ENCODE measurements around the gene SLC7A5. TPM values are rescaled to one million over a fixed set of nuclear protein-coding genes. Genes with fewer than 3 reads are reported as not detected.

The SLC7A5 gene
- total RNA-seq, 1 donor from 2014 or later, result 127 TPM

DNA sequence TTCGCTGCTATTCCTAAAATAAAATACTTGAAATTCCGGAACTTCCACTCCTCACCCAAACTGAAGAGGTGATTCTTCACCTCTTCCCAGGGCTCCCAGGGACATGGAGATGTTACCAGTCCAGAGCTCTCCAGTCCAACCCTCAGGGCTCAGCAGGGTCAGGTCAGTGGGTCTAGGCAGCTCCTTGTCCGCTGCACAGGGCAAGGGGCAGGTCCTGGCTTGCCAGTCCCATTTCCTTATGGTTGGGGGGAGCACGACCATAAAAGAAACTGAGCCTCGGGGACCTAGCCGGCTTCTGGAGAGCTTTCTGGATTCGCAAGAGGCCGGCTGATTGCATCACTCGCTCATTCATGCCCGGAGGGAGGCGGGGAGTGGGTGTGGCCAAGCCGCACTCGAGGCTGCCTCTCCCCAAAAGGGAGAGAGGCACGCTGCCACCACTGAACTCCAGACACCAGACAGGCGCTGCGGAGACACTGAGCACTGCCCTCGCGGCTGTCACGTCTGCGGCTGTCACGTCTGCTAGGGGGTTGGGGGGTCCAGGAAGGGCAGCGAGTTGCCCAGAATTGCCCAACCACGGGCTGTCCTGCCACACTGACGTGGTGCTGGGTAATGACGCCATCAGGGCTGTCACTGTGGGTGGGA lies 15.8 kb downstream of the SLC7A5 start:
- H3K4me1 Mint-ChIP-seq (ENCODE audit: unreplicated experiment), result peaks cover 82% of the 10 kb centered on the region
- peak overlapping the region; percentile 97 for H3K27ac Mint-ChIP-seq (ENCODE audit: unreplicated experiment)
- DNase-seq (ENCODE audit: extremely low spot score, unreplicated experiment), result peak; percentile 97
- H3K27me3 Mint-ChIP-seq (ENCODE audit: unreplicated experiment), result no peaks in the 10 kb centered on the region
- TF ChIP-seq, protein P1, sequence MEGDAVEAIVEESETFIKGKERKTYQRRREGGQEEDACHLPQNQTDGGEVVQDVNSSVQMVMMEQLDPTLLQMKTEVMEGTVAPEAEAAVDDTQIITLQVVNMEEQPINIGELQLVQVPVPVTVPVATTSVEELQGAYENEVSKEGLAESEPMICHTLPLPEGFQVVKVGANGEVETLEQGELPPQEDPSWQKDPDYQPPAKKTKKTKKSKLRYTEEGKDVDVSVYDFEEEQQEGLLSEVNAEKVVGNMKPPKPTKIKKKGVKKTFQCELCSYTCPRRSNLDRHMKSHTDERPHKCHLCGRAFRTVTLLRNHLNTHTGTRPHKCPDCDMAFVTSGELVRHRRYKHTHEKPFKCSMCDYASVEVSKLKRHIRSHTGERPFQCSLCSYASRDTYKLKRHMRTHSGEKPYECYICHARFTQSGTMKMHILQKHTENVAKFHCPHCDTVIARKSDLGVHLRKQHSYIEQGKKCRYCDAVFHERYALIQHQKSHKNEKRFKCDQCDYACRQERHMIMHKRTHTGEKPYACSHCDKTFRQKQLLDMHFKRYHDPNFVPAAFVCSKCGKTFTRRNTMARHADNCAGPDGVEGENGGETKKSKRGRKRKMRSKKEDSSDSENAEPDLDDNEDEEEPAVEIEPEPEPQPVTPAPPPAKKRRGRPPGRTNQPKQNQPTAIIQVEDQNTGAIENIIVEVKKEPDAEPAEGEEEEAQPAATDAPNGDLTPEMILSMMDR (IDR thresholded peaks at IDR 0.05), result no peak
- H3K4me3 Mint-ChIP-seq (ENCODE audit: unreplicated experiment), result peak overlapping the region; percentile 51
- peaks cover 22% of the 10 kb centered on the region for H3K36me3 Mint-ChIP-seq (ENCODE audit: unreplicated experiment)
- H3K9me3 Mint-ChIP-seq (ENCODE audit: unreplicated experiment), result no peaks in the 10 kb centered on the region

DNA sequence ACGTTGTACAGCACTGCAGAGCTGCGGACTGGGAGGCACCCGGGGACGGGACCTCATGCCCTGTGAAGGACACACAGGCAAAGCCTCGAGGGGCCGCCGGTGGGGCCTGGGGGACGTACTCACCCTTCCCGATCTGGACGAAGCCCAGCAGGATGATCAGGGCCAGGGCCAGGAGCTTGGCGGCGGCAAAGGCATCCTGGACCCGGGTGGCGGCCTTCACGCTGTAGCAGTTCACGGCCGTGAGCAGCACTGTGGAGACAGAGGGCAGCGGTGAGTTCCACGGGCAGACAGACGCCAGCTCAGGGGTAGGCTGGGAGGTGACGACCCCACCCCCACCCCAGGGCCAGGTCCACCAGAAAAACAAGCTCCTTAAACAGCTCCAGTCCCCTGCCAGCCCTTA lies 17.7 kb downstream of the SLC7A5 start:
- Mint-ChIP-seq H3K36me3 (ENCODE audit: unreplicated experiment) (peaks cover 25% of the 10 kb centered on the region), H3K9me3 (ENCODE audit: unreplicated experiment) (no peaks in the 10 kb centered on the region), H3K27me3 (ENCODE audit: unreplicated experiment) (no peaks in the 10 kb centered on the region), H3K4me3 (ENCODE audit: unreplicated experiment) (no peak overlapping the region), H3K27ac (ENCODE audit: unreplicated experiment) (no peak overlapping the region), H3K4me1 (ENCODE audit: unreplicated experiment) (peaks cover 79% of the 10 kb centered on the region)
- DNase-seq (ENCODE audit: extremely low spot score, unreplicated experiment), result no peak
- TF ChIP-seq, protein P1 (IDR thresholded peaks at IDR 0.05), result no peak

DNA sequence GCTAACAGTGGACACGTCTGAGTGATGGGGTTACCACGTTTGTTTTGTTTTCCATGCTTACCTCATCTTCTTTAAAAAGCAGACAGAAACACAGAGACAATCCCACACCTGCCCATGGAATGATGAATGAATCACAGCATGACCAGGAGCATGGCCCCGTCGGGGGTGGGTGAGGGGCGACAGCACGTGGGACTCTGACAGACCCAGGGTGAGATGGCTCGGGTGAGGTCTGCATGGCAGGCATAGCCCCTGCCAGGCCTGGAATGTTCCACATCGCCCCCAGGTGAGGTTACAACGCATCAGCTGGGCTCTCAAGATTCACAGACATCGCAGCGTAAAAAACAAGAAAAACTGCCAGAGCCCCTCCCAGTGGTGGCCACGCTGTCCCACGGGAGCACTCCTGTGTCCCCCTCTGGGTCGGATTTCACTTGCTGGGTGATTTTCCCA lies 18.1 kb downstream of the SLC7A5 start:
- TF ChIP-seq, protein P1 (IDR thresholded peaks at IDR 0.05), result no peak
- no peak for DNase-seq (ENCODE audit: extremely low spot score, unreplicated experiment)
- Mint-ChIP-seq H3K27me3 (ENCODE audit: unreplicated experiment) (no peaks in the 10 kb centered on the region), H3K4me1 (ENCODE audit: unreplicated experiment) (peaks cover 76% of the 10 kb centered on the region), H3K4me3 (ENCODE audit: unreplicated experiment) (no peak overlapping the region), H3K36me3 (ENCODE audit: unreplicated experiment) (peaks cover 25% of the 10 kb centered on the region), H3K9me3 (ENCODE audit: unreplicated experiment) (no peaks in the 10 kb centered on the region), H3K27ac (ENCODE audit: unreplicated experiment) (no peak overlapping the region)

DNA sequence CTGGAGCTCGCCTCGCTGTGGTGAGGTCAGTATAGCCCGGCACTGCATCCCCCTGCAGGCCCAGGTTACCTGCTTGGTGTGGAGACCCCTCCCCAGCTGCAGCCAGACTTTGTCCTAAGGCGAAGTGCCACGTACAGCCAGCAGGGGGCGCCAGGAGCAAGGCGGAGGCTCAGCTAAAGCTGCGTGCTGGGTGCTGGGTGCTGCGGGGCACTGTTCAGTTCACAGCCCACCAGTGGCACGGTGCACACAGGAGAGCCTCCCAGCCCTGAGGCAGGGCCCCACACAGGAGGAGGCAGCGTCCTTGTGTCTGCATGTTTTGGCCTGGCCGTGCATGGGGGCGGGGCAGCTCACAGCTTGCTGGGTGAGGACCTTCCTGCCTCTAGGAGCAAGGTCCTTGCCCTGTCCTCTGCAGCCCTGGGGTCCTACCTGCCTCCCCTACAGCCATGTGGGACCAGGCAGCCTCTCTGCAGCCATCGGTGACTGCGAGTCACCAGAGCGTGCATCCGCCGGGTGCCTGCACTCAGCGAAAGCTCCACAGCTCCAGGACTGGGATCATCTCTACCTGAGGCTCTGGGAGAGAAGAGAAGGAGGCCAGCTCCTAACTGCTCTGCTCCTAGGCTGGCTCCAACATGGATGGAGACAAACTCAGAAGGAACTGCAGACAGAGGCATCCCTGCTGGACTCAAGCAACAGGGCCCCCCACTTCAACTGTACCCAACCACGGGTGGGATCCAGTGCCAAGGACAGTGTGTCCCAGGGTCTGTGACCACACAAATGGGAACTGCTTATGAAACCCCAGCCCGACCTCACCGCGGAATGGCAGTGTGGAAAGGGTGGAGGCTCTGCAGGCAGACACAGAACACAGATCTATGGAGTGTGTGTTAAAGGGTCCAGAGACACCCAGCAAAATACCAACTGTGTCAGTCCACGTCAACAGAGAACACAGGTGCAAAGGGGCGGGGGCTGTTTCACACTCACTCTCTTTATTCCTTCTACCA lies 19.0 kb downstream of the SLC7A5 start:
- H3K27ac Mint-ChIP-seq (ENCODE audit: unreplicated experiment), result no peak overlapping the region
- H3K4me3 Mint-ChIP-seq (ENCODE audit: unreplicated experiment), result no peak overlapping the region
- H3K27me3 Mint-ChIP-seq (ENCODE audit: unreplicated experiment), result no peaks in the 10 kb centered on the region
- no peak for DNase-seq (ENCODE audit: extremely low spot score, unreplicated experiment)
- H3K4me1 Mint-ChIP-seq (ENCODE audit: unreplicated experiment), result peaks cover 72% of the 10 kb centered on the region
- H3K36me3 Mint-ChIP-seq (ENCODE audit: unreplicated experiment), result peaks cover 28% of the 10 kb centered on the region
- H3K9me3 Mint-ChIP-seq (ENCODE audit: unreplicated experiment), result no peaks in the 10 kb centered on the region
- TF ChIP-seq, protein P1 (IDR thresholded peaks at IDR 0.05), result peak; percentile 96
